NK-92 treated with Interleukin-12 subunit alpha and Interleukin-12 subunit beta, amount 100 ng/mL, for 24 hours (cell line): ENCODE measurements around the gene MMP15.

Source experiments
- DNase-seq: peaks from one replicate; lab custom pipeline; 2025; lab: John Stamatoyannopoulos, UW

MMP15 gene

GRCh38 chr16:58035356-58036170 lies 10.0 kb downstream of the MMP15 start:
- no peak for DNase-seq

GRCh38 chr16:58036943-58037342 lies 11.4 kb downstream of the MMP15 start:
- no peak for DNase-seq

- DNase-seq = no peak
Measured at GRCh38 chr16:58037365-58038057, 12.0 kb downstream of the MMP15 start.

- DNase-seq = no peak
Measured at GRCh38 chr16:58038219-58038641, 12.7 kb downstream of the MMP15 start.

GRCh38 chr16:58039829-58040495 lies 14.4 kb downstream of the MMP15 start:
- no peak for DNase-seq

GRCh38 chr16:58040496-58040846 lies 14.9 kb downstream of the MMP15 start:
- no peak for DNase-seq

GRCh38 chr16:58040945-58041627 lies 15.5 kb downstream of the MMP15 start:
- DNase-seq = no peak

GRCh38 chr16:58041628-58041955 lies 16.0 kb downstream of the MMP15 start:
- no peak for DNase-seq

- no peak for DNase-seq
Measured at GRCh38 chr16:58042001-58042885, 16.7 kb downstream of the MMP15 start.

GRCh38 chr16:58042886-58043515 lies 17.4 kb downstream of the MMP15 start:
- DNase-seq = no peak

- no peak for DNase-seq
Measured at GRCh38 chr16:58043571-58044155, 18.1 kb downstream of the MMP15 start.

- no peak for DNase-seq
Measured at GRCh38 chr16:58044266-58045019, 18.9 kb downstream of the MMP15 start.

- DNase-seq = no peak
Measured at GRCh38 chr16:58045096-58045495, 19.5 kb downstream of the MMP15 start.

- DNase-seq = no peak
Measured at GRCh38 chr16:58046054-58046881, 20.7 kb downstream of the MMP15 start.

GRCh38 chr16:58046936-58047335 lies 21.4 kb downstream of the MMP15 start:
- DNase-seq = no peak

- no peak for DNase-seq
Measured at GRCh38 chr16:58047557-58048348, 22.2 kb downstream of the MMP15 start.

- DNase-seq = no peak
Measured at GRCh38 chr16:58048494-58049231, 23.1 kb downstream of the MMP15 start.
